Duodenal mucosa (tissue), 2 donors: ENCODE measurements around the gene EEF2.
"Not testable (repeated sequence)": the region's sequence is repeated elsewhere in the genome, so short reads cannot be mapped to it uniquely, and the experiment has no call there.

Experiments used
- H3K27ac ChIP-seq: one replicate; pipeline ENCODE4 v1.7.0; 2013; ENCODE audit warnings: low read depth, low read length
- H3K27me3 ChIP-seq, 2 donors: one replicate each; pipeline ENCODE4 v1.7.0; 2013; ENCODE audit warnings: low read length in 2 of 2, control low read depth in 1 of 2; ENCODE audit not compliant: insufficient read depth in 2 of 2, control insufficient read depth in 1 of 2
- H3K36me3 ChIP-seq, 2 donors: one replicate each; pipeline ENCODE4 v1.7.0; 2013; ENCODE audit warnings: low read length in 2 of 2, control low read depth in 1 of 2; ENCODE audit not compliant: insufficient read depth in 2 of 2, control insufficient read depth in 1 of 2
- H3K4me1 ChIP-seq, 2 donors: one replicate each; pipeline ENCODE4 v1.7.0; 2013; ENCODE audit warnings: low read length in 2 of 2, control low read depth in 1 of 2; ENCODE audit not compliant: insufficient read depth in 2 of 2, control insufficient read depth in 1 of 2
- H3K4me3 ChIP-seq, 2 donors: one replicate each; pipeline ENCODE4 v1.7.0; 2013; ENCODE audit warnings: low read length in 2 of 2, low read depth in 1 of 2
- H3K9ac ChIP-seq, 2 donors: one replicate each; pipeline ENCODE4 v1.7.0; 2013; ENCODE audit warnings: low read length in 2 of 2, low read depth in 1 of 2
- H3K9me3 ChIP-seq, 2 donors: one replicate each; pipeline ENCODE4 v1.7.0; 2013; ENCODE audit warnings: low read length in 2 of 2, control low read depth in 1 of 2; ENCODE audit not compliant: control insufficient read depth in 1 of 2

EEF2 gene

GRCh38 chr19:4007021-4007835 lies 22.0 kb upstream of the EEF2 start, which contains the start of gene PIAS4:
Gene PIAS4 (plus strand): TSS chr19:4007736. CDS start chr19:4007761, 25 bp downstream.
- peak within 1 kb of the TSS; percentile 79 to 82 for H3K9ac ChIP-seq
- H3K4me1 ChIP-seq = peaks cover 25 to 37% of the 10 kb centered on the region in 2 donors
- H3K27me3 ChIP-seq = no peaks in the 10 kb centered on the region
- no peaks in the 10 kb centered on the region for H3K9me3 ChIP-seq
- peak within 1 kb of the TSS; percentile 62 for H3K27ac ChIP-seq
- H3K4me3 ChIP-seq = peak within 1 kb of the TSS; percentile 90 to 93
- no peaks in the 10 kb centered on the region for H3K36me3 ChIP-seq

- H3K9ac ChIP-seq, H3K27me3 ChIP-seq, H3K9me3 ChIP-seq, H3K27ac ChIP-seq, H3K36me3 ChIP-seq, H3K4me3 ChIP-seq: not testable (repeated sequence)
- H3K4me1 ChIP-seq = peaks cover 21 to 29% of the 10 kb centered on the region in 2 donors
Measured at GRCh38 chr19:4005436-4005835, 20.2 kb upstream of the EEF2 start.

GRCh38 chr19:4000798-4001197 lies 15.5 kb upstream of the EEF2 start:
- H3K27ac ChIP-seq, H3K27me3 ChIP-seq, H3K36me3 ChIP-seq, H3K4me1 ChIP-seq, H3K9me3 ChIP-seq, H3K9ac ChIP-seq, H3K4me3 ChIP-seq: not testable (repeated sequence)

DNA sequence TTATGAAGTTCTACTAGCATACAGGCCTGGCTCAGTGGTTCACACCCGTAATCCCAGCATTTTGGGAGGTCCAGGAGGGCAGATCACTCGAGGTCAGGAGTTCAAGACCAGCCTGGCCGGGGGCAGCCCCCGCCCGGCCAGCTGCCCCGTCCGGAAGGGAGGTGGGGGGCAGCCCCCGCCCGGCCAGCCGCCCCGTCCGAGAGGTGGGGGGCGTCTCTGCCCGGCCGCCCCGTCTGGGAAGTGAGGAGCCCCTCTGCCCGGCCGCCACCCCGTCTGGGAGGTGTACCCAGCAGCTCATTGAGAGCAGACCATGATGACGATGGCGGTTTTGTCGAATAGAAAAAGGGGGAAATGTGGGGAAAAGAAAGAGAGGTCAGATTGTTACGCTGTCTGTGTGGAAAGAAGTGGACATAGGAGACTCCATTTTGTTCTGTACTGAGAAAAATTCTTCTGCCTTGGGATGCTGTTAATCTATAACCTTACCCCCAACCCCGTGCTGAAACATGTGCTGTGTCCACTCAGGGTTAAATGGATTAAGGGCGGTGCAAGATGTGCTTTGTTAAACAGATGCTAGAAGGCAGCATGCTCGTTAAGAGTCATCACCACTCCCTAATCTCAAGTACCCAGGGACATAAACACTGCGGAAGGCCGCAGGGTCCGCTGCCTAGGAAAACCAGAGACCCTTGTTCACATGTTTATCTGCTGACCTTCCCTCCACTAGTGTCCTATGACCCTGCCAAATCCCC lies 13.6 kb upstream of the EEF2 start:
- H3K9me3 ChIP-seq, H3K27ac ChIP-seq, H3K4me1 ChIP-seq, H3K4me3 ChIP-seq, H3K36me3 ChIP-seq, H3K27me3 ChIP-seq, H3K9ac ChIP-seq: not testable (repeated sequence)

DNA sequence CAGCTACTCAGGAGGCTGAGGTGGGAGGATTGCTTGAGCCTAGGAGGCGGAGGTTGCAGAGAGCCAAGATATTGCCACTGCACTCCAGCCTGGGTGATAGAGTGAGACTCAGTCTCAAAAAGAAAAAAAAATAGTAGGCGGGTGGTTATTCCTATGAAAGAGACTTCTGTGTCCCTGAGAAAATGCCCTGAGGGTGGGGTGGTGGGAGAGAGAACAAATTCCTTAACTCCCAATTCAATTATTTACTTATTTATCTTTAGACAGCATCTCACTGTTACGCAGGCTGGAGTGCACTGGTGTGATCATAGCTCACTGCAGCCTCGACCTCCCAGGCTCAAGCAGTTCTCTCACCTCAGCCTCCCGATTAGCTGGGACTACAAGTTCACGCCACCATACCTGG lies 10.3 kb upstream of the EEF2 start:
- Histone ChIP-seq H3K4me3 (no peak overlapping the region), H3K4me1 (no peaks in the 10 kb centered on the region), H3K9me3 (no peaks in the 10 kb centered on the region), H3K36me3 (no peaks in the 10 kb centered on the region), H3K27ac (no peak overlapping the region), H3K9ac (no peak overlapping the region), H3K27me3 (no peaks in the 10 kb centered on the region)

- no peaks in the 10 kb centered on the region for H3K36me3 ChIP-seq
- no peak overlapping the region for H3K9ac ChIP-seq
- H3K4me3 ChIP-seq = no peak overlapping the region
- H3K27me3 ChIP-seq = no peaks in the 10 kb centered on the region
- no peak overlapping the region for H3K27ac ChIP-seq
- no peaks in the 10 kb centered on the region for H3K9me3 ChIP-seq
- peaks cover 11 to 19% of the 10 kb centered on the region in 2 donors for H3K4me1 ChIP-seq
Measured at GRCh38 chr19:3990815-3991117, 5.5 kb upstream of the EEF2 start.

DNA sequence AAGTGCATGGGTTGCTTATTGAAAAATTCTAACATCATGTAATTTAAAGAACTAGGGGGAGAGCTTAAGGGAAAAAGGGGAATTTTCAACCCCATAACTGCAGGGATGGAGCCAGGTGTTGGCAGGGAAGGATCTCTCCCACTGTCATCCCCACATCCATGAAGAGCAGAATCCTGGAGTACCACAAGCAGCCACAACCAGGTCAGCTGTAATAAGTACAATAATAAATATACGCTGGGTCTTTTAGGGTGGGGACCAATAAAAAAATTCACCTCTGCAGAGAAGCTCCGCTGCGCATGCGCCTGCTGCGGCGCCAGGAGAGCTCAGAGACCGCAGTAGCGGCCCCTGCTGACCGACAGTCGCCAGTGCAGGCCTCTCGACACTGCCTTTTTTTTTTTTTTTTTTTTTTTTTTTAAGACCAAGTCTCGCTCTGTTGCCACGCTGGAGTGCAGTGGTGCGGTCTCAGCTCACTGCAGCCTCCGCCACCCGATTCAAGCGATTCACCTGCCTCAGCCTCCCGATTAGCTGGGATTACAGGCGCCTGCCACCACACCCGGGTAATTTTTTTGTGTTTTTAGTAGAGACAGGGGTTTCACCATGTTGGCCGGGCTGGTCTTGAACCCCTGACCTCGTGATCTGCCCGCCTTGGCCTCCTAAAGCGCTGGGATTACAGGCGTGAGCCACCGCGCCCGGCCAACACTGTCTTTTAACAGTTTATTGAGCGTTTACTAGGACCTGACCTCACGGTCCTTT lies 2.5 kb upstream of the EEF2 start:
- Histone ChIP-seq H3K4me3 (peak overlapping the region in 1 of 2 donors; percentile 12), H3K4me1 (peaks cover 29 to 39% of the 10 kb centered on the region in 2 donors), H3K27me3 (no peaks in the 10 kb centered on the region), H3K9ac (peak overlapping the region in 1 of 2 donors; percentile 12), H3K9me3 (no peaks in the 10 kb centered on the region), H3K36me3 (peaks cover 13 to 16% of the 10 kb centered on the region in 2 donors), H3K27ac (no peak overlapping the region)

- Histone ChIP-seq H3K27me3 (no peaks in the 10 kb centered on the region), H3K9ac (peak overlapping the region; percentile 56 to 94), H3K27ac (peak overlapping the region; percentile 5), H3K4me1 (peaks cover 29 to 46% of the 10 kb centered on the region in 2 donors), H3K36me3 (peaks cover 26 to 29% of the 10 kb centered on the region in 2 donors), H3K4me3 (peak overlapping the region; percentile 85 to 91), H3K9me3 (no peaks in the 10 kb centered on the region)
Measured at GRCh38 chr19:3986260-3987041, 1.2 kb upstream of the EEF2 start.

- peaks cover 29 to 48% of the 10 kb centered on the region in 2 donors for H3K4me1 ChIP-seq
- H3K4me3 ChIP-seq = peak overlapping the region; percentile 85 to 91
- no peaks in the 10 kb centered on the region for H3K27me3 ChIP-seq
- no peaks in the 10 kb centered on the region for H3K9me3 ChIP-seq
- H3K36me3 ChIP-seq = peaks cover 33 to 36% of the 10 kb centered on the region in 2 donors
- H3K27ac ChIP-seq = no peak overlapping the region
- H3K9ac ChIP-seq = peak overlapping the region; percentile 49 to 94
Measured at GRCh38 chr19:3985643-3986259, 488 bp upstream of the EEF2 start.
